H9 (cell line): ENCODE measurements around the gene SYNC. TPM values are rescaled to one million over a fixed set of nuclear protein-coding genes. Genes with fewer than 3 reads are reported as not detected.

Experiments used
- DNase-seq: peaks from one replicate; pipeline ENCODE4 v3.0.0-alpha.2; 2017
- H2AFZ ChIP-seq: one replicate; pipeline ENCODE4 v1.6.1; 2013; ENCODE audit warnings: mild to moderate bottlenecking, low read length, control low read depth, moderate library complexity
- H2AK5ac ChIP-seq: 2 replicates; pipeline ENCODE4 v1.6.1; 2013; ENCODE audit warnings: low read length, control low read depth, mixed read lengths; ENCODE audit not compliant: insufficient read length
- H2BK120ac ChIP-seq: one replicate; pipeline ENCODE4 v1.6.1; 2013; ENCODE audit warnings: low read depth, mild to moderate bottlenecking, low read length, control low read depth, inconsistent platforms; ENCODE audit not compliant: poor library complexity, severe bottlenecking
- H2BK12ac ChIP-seq: 2 replicates; pipeline ENCODE4 v1.6.1; 2013; ENCODE audit warnings: low read length, control low read depth, mixed read lengths, low read depth; ENCODE audit not compliant: insufficient read length
- H2BK15ac ChIP-seq: 2 replicates; pipeline ENCODE4 v1.6.1; 2013; ENCODE audit warnings: low read depth, low read length, control low read depth
- H2BK20ac ChIP-seq: one replicate; pipeline ENCODE4 v1.6.1; 2013; ENCODE audit warnings: low read depth, mild to moderate bottlenecking, low read length, control low read depth, inconsistent platforms; ENCODE audit not compliant: poor library complexity, severe bottlenecking
- H2BK5ac ChIP-seq: 2 replicates; pipeline ENCODE4 v1.6.1; 2013; ENCODE audit warnings: low read length, control low read depth, mixed read lengths; ENCODE audit not compliant: insufficient read length
- H3K14ac ChIP-seq: 2 replicates; pipeline ENCODE4 v1.6.1; 2013; ENCODE audit warnings: low read length, control low read depth; ENCODE audit not compliant: insufficient read depth
- H3K18ac ChIP-seq: 2 replicates; pipeline ENCODE4 v1.6.1; 2013; ENCODE audit warnings: low read depth, mild to moderate bottlenecking, mixed read lengths, low read length, control low read depth; ENCODE audit not compliant: insufficient read length
- H3K23ac ChIP-seq: 2 replicates; pipeline ENCODE4 v1.6.1; 2013; ENCODE audit warnings: low read length, control low read depth, mixed read lengths, low read depth; ENCODE audit not compliant: insufficient read length
- H3K23me2 ChIP-seq: 2 replicates; pipeline ENCODE4 v1.6.1; 2013; ENCODE audit warnings: low read depth, mild to moderate bottlenecking, mixed read lengths, low read length, control low read depth; ENCODE audit not compliant: insufficient read length, poor library complexity, severe bottlenecking
- H3K27ac ChIP-seq: 2 replicates; pipeline ENCODE4 v1.5.1; 2013; ENCODE audit warnings: low read length, control low read depth, mixed read lengths, low read depth; ENCODE audit not compliant: insufficient read length
- H3K27me3 ChIP-seq: 2 replicates; pipeline ENCODE4 v1.6.1; 2013; ENCODE audit warnings: low read length, control low read depth, inconsistent platforms; ENCODE audit not compliant: insufficient read depth
- H3K4ac ChIP-seq: 2 replicates; pipeline ENCODE4 v1.6.1; 2013; ENCODE audit warnings: low read depth, mild to moderate bottlenecking, control low read depth, inconsistent platforms, low read length, moderate library complexity
- H3K4me1 ChIP-seq: 2 replicates; pipeline ENCODE4 v1.6.1; 2013; ENCODE audit warnings: low read length, control low read depth, inconsistent platforms; ENCODE audit not compliant: insufficient read depth
- H3K4me2 ChIP-seq: 2 replicates; pipeline ENCODE4 v1.6.1; 2013; ENCODE audit warnings: low read length, control low read depth, mixed read lengths; ENCODE audit not compliant: insufficient read length, insufficient read depth
- H3K56ac ChIP-seq: 2 replicates; pipeline ENCODE4 v1.6.1; 2013; ENCODE audit warnings: low read depth, mild to moderate bottlenecking, mixed read lengths, low read length, control low read depth; ENCODE audit not compliant: insufficient read length
- H3K79me1 ChIP-seq: 2 replicates; pipeline ENCODE4 v1.6.1; 2013; ENCODE audit warnings: low read depth, mild to moderate bottlenecking, moderate library complexity, low read length, control low read depth, inconsistent platforms; ENCODE audit not compliant: insufficient read depth, poor library complexity, severe bottlenecking
- H3K79me2 ChIP-seq: 2 replicates; pipeline ENCODE4 v1.6.1; 2013; ENCODE audit warnings: low read length, control low read depth, inconsistent platforms; ENCODE audit not compliant: insufficient read depth
- H3K9ac ChIP-seq: 2 replicates; pipeline ENCODE4 v1.6.1; 2013; ENCODE audit warnings: low read length, control low read depth, mixed read lengths; ENCODE audit not compliant: insufficient read length; ENCODE audit errors: extremely low read depth
- H3K9me3 ChIP-seq: one replicate; pipeline ENCODE4 v1.6.1; 2013; ENCODE audit warnings: low read depth, low read length, inconsistent platforms; ENCODE audit not compliant: control insufficient read depth
- H3T11ph ChIP-seq: one replicate; pipeline ENCODE4 v1.6.1; 2013; ENCODE audit warnings: mild to moderate bottlenecking, low read length, control low read depth, inconsistent platforms
- H4K20me1 ChIP-seq: one replicate; pipeline ENCODE4 v1.6.1; 2013; ENCODE audit not compliant: control insufficient read depth, insufficient read length, insufficient read depth
- H4K5ac ChIP-seq: 2 replicates; pipeline ENCODE4 v1.6.1; 2013; ENCODE audit warnings: low read depth, mild to moderate bottlenecking, mixed read lengths, low read length, control low read depth; ENCODE audit not compliant: insufficient read length
- H4K8ac ChIP-seq: replicated peaks from 2 replicates; pipeline ENCODE4 v1.6.1; 2013; ENCODE audit warnings: low read length, control low read depth, mixed read lengths, low read depth; ENCODE audit not compliant: insufficient read length
- H4K91ac ChIP-seq: 2 replicates; pipeline ENCODE4 v1.6.1; 2013; ENCODE audit warnings: low read depth, mild to moderate bottlenecking, moderate library complexity, mixed read lengths, low read length, control low read depth; ENCODE audit not compliant: insufficient read length
- H3K27ac Mint-ChIP-seq, 3 experiments: 2 replicates in 2 of 3; 3 replicates in 1 of 3; pipeline ENCODE4 v1.8.0; 2020 to 2021; ENCODE audit warnings: mixed read lengths in 3 of 3, mild to moderate bottlenecking in 1 of 3, moderate library complexity in 1 of 3
- H3K27me3 Mint-ChIP-seq: 2 replicates; pipeline ENCODE4 v1.8.0; 2021; ENCODE audit warnings: low read depth, mild to moderate bottlenecking, moderate library complexity, mixed read lengths
- H3K36me3 Mint-ChIP-seq, 3 experiments: 2 replicates in 2 of 3; 3 replicates in 1 of 3; pipeline ENCODE4 v1.8.0; 2020 to 2021; ENCODE audit warnings: low read depth in 3 of 3, mixed read lengths in 3 of 3; ENCODE audit not compliant: insufficient read depth in 1 of 3
- H3K4me1 Mint-ChIP-seq, 2 experiments: 2 replicates each; pipeline ENCODE4 v1.8.0; 2020; ENCODE audit warnings: mixed read lengths in 2 of 2
- H3K4me3 Mint-ChIP-seq, 2 experiments: 2 replicates in 1 of 2; 3 replicates in 1 of 2; pipeline ENCODE4 v1.8.0; 2020 to 2021; ENCODE audit warnings: mild to moderate bottlenecking in 2 of 2, mixed read lengths in 2 of 2, moderate library complexity in 1 of 2
- H3K9me3 Mint-ChIP-seq, 2 experiments: 2 replicates in 1 of 2; 3 replicates in 1 of 2; pipeline ENCODE4 v1.8.0; 2020; ENCODE audit warnings: mild to moderate bottlenecking in 2 of 2, mixed read lengths in 2 of 2, moderate library complexity in 1 of 2
- CTCF ChIP-seq: fragments of 200-600 bp; sonication (generic); conservative IDR thresholded peaks from 3 replicates; pipeline ENCODE4 v1.8.0; 2021; ENCODE audit warnings: antibody characterized with exemption, mild to moderate bottlenecking
- WGBS: extraction: QIAGEN DNeasy Blood & Tissue Kit; methylation state at CpG from one replicate; pipeline ENCODE4 v1.1.7; 2013; ENCODE audit warnings: missing lambda C conversion rate, low lambda C conversion rate, mixed read lengths; ENCODE audit not compliant: insufficient read length; ENCODE audit errors: extremely low coverage; 5-methylcytosine and 5-hydroxymethylcytosine counted together
- total RNA-seq: library from RNA; stranded (reverse); gene quantifications from 2 replicates; pipeline ENCODE4 v1.2.1, GENCODE V29; 2021

Gene SYNC
- total RNA-seq, 1 experiment from 2014 or later = 0.15 TPM

GRCh38 chr1:32666901-32667566, 35.5 kb downstream of the SYNC start:
- no peak overlapping the region for H3K14ac ChIP-seq
- WGBS = no CpG with 5 or more reads among the region's 12 CpGs
- H2BK15ac ChIP-seq = no peak overlapping the region
- no peak overlapping the region for H2AK5ac ChIP-seq
- no peak overlapping the region for H2BK120ac ChIP-seq
- no peaks in the 10 kb centered on the region for H4K20me1 ChIP-seq
- H3K79me1 ChIP-seq = no peaks in the 10 kb centered on the region
- no peak overlapping the region for H3K56ac ChIP-seq
- H3K27me3 ChIP-seq = no peaks in the 10 kb centered on the region
- H3K9me3 ChIP-seq = no peaks in the 10 kb centered on the region
- H2BK5ac ChIP-seq = no peak overlapping the region
- no peak overlapping the region for H4K8ac ChIP-seq
- H3K18ac ChIP-seq = no peak overlapping the region
- no peaks in the 10 kb centered on the region for H3K23me2 ChIP-seq
- H3K4me1 ChIP-seq = no peaks in the 10 kb centered on the region
- H3K36me3 Mint-ChIP-seq = peaks cover 58 to 90% (median 83%) of the 10 kb centered on the region in 3 experiments; a peak in 6 of 7 replicates
- no peak overlapping the region for H2AFZ ChIP-seq
- H2BK12ac ChIP-seq = no peak overlapping the region
- H4K91ac ChIP-seq = no peak overlapping the region
- no peak for DNase-seq
- no peaks in the 10 kb centered on the region for H3K27me3 Mint-ChIP-seq
- H3K4me1 Mint-ChIP-seq = no peaks in the 10 kb centered on the region
- TF ChIP-seq CTCF = no peak
- no peaks in the 10 kb centered on the region for H3K79me2 ChIP-seq
- no peak overlapping the region for H3K27ac ChIP-seq
- H3K9me3 Mint-ChIP-seq = no peaks in the 10 kb centered on the region; a peak in 1 of 5 replicates
- no peak overlapping the region for H3K9ac ChIP-seq
- no peak overlapping the region for H3K4me3 Mint-ChIP-seq
- H4K5ac ChIP-seq = no peak overlapping the region
- H3K27ac Mint-ChIP-seq = peak overlapping the region; percentile 17 to 88 (median 67); a peak in 5 of 7 replicates
- H3T11ph ChIP-seq = no peak overlapping the region
- H2BK20ac ChIP-seq = no peak overlapping the region
- no peak overlapping the region for H3K23ac ChIP-seq
- no peak overlapping the region for H3K4me2 ChIP-seq
- no peak overlapping the region for H3K4ac ChIP-seq
